ENCODE results near the gene POLD3.
"Not testable (repeated sequence)": the region's sequence is repeated elsewhere in the genome, so short reads cannot be mapped to it uniquely, and the experiment has no call there.

POLD3 gene

GRCh38 chr11:74581954-74582547 is 10.3 kb upstream of the POLD3 start:
- no peak for DNase-seq (ENCODE audit: low read depth in 3 of 3)

GRCh38 chr11:74583024-74583624 is 9.3 kb upstream of the POLD3 start:
- DNase-seq (ENCODE audit: low read depth in 3 of 3) = no peak

GRCh38 chr11:74590492-74590891 is 1.9 kb upstream of the POLD3 start:
- DNase-seq (ENCODE audit: low read depth in 3 of 3) = not testable (repeated sequence)

- no peak for DNase-seq (ENCODE audit: low read depth in 3 of 3)
Measured at GRCh38 chr11:74592063-74592440, 330 bp upstream of the POLD3 start.

- DNase-seq (ENCODE audit: low read depth in 3 of 3) = no peak
Measured at GRCh38 chr11:74593463-74593862, 1.1 kb downstream of the POLD3 start.

GRCh38 chr11:74602637-74603556 is 10.5 kb downstream of the POLD3 start:
- no peak for DNase-seq (ENCODE audit: low read depth in 3 of 3)

- no peak for DNase-seq (ENCODE audit: low read depth in 3 of 3)
Measured at GRCh38 chr11:74603845-74604244, 11.5 kb downstream of the POLD3 start.

- DNase-seq (ENCODE audit: low read depth in 3 of 3) = no peak
Measured at GRCh38 chr11:74604311-74604710, 11.9 kb downstream of the POLD3 start.

GRCh38 chr11:74605403-74605802 is 13.0 kb downstream of the POLD3 start:
- DNase-seq (ENCODE audit: low read depth in 3 of 3) = no peak

GRCh38 chr11:74608431-74608830 is 16.0 kb downstream of the POLD3 start:
- no peak for DNase-seq (ENCODE audit: low read depth in 3 of 3)

GRCh38 chr11:74611369-74611861 is 19.0 kb downstream of the POLD3 start:
- DNase-seq (ENCODE audit: low read depth in 3 of 3) = no peak

- DNase-seq (ENCODE audit: low read depth in 3 of 3) = no peak
Measured at GRCh38 chr11:74612877-74613276, 20.5 kb downstream of the POLD3 start.

GRCh38 chr11:74615311-74615710 is 22.9 kb downstream of the POLD3 start:
- DNase-seq (ENCODE audit: low read depth in 3 of 3) = no peak

GRCh38 chr11:74615988-74616387 is 23.6 kb downstream of the POLD3 start:
- no peak for DNase-seq (ENCODE audit: low read depth in 3 of 3)

GRCh38 chr11:74620531-74620930 is 28.1 kb downstream of the POLD3 start:
- DNase-seq (ENCODE audit: low read depth in 3 of 3) = no peak

- no peak for DNase-seq (ENCODE audit: low read depth in 3 of 3)
Measured at GRCh38 chr11:74626130-74626529, 33.7 kb downstream of the POLD3 start.

- DNase-seq (ENCODE audit: low read depth in 3 of 3) = no peak
Measured at GRCh38 chr11:74626604-74627003, 34.2 kb downstream of the POLD3 start.

GRCh38 chr11:74627381-74627780 is 35.0 kb downstream of the POLD3 start:
- DNase-seq (ENCODE audit: low read depth in 3 of 3) = no peak

GRCh38 chr11:74630043-74630442 is 37.7 kb downstream of the POLD3 start:
- DNase-seq (ENCODE audit: low read depth in 3 of 3) = no peak

GRCh38 chr11:74633406-74634393 is 41.3 kb downstream of the POLD3 start:
- no peak for DNase-seq (ENCODE audit: low read depth in 3 of 3)

GRCh38 chr11:74634537-74634936 is 42.2 kb downstream of the POLD3 start:
- DNase-seq (ENCODE audit: low read depth in 3 of 3) = no peak

All from stimulated activated CD4-positive, alpha-beta T cell treated with anti-CD3 and anti-CD28 coated beads, TNF-alpha, amount 100 ng/mL, for 4 hours (primary cell).